CD8-positive, alpha-beta memory T cell (primary cell): ENCODE results near the gene MOB3B. TPM values are rescaled to one million over a fixed set of nuclear protein-coding genes. Genes with fewer than 3 reads are reported as not detected.
"Not testable (repeated sequence)": the region's sequence is repeated elsewhere in the genome, so short reads cannot be mapped to it uniquely, and the experiment has no call there.

Experiments used
- CTCF ChIA-PET: fragments of 350-600 bp; sonication (Branson Sonifier 250); formaldehyde crosslinking; loops from one replicate; lab custom pipeline; 2021; ENCODE audit warnings: antibody characterized with exemption; lab: Charles Lee
- POLR2A ChIA-PET: fragments of 350-600 bp; sonication (Branson Sonifier 250); formaldehyde crosslinking; loops from one replicate; lab custom pipeline; 2021; ENCODE audit warnings: antibody characterized with exemption; lab: Charles Lee
- DNase-seq, 5 donors: peaks; one replicate each; pipeline versions ENCODE4 v3.0.0 to v3.0.0-alpha.2; 2020 to 2022; ENCODE audit warnings: mixed read lengths in 1 of 5
- H3K27ac ChIP-seq: one replicate; pipeline ENCODE4 v1.7.0; 2013; ENCODE audit warnings: low read depth, mild to moderate bottlenecking, low read length, moderate library complexity
- H3K27me3 ChIP-seq: 2 replicates; pipeline ENCODE4 v1.7.0; 2013; ENCODE audit warnings: low read length, mild to moderate bottlenecking; ENCODE audit not compliant: insufficient read depth, poor library complexity, severe bottlenecking
- H3K36me3 ChIP-seq: 2 replicates; pipeline ENCODE4 v1.7.0; 2013; ENCODE audit warnings: mild to moderate bottlenecking, low read length, moderate library complexity; ENCODE audit not compliant: insufficient read depth
- H3K4me1 ChIP-seq: 2 replicates; pipeline ENCODE4 v1.7.0; 2013; ENCODE audit warnings: mild to moderate bottlenecking, low read length, moderate library complexity; ENCODE audit not compliant: insufficient read depth
- H3K4me3 ChIP-seq: 2 replicates; pipeline ENCODE4 v1.7.0; 2013; ENCODE audit warnings: mild to moderate bottlenecking, low read length
- H3K9me3 ChIP-seq: 2 replicates; pipeline ENCODE4 v1.7.0; 2013; ENCODE audit warnings: mild to moderate bottlenecking, low read length
- H3K27ac Mint-ChIP-seq, 8 donors: one replicate each; pipeline ENCODE4 v1.8.0; 2020 to 2021; ENCODE audit warnings: mixed read lengths in 8 of 8, mild to moderate bottlenecking in 6 of 8, inconsistent platforms in 3 of 8, moderate library complexity in 3 of 8
- H3K27me3 Mint-ChIP-seq, 2 donors: one replicate each; pipeline ENCODE4 v1.8.0; 2020 to 2021; ENCODE audit warnings: mixed read lengths in 2 of 2, mild to moderate bottlenecking in 1 of 2, moderate library complexity in 1 of 2
- H3K36me3 Mint-ChIP-seq, 3 donors: one replicate each; pipeline ENCODE4 v1.8.0; 2020 to 2021; ENCODE audit warnings: mixed read lengths in 3 of 3, inconsistent platforms in 1 of 3, mild to moderate bottlenecking in 1 of 3
- H3K4me1 Mint-ChIP-seq, 3 donors: one replicate each; pipeline ENCODE4 v1.8.0; 2020 to 2021; ENCODE audit warnings: mixed read lengths in 3 of 3, inconsistent platforms in 1 of 3, mild to moderate bottlenecking in 1 of 3
- H3K4me3 Mint-ChIP-seq, 7 donors: one replicate each; pipeline ENCODE4 v1.8.0; 2020 to 2021; ENCODE audit warnings: mixed read lengths in 7 of 7, mild to moderate bottlenecking in 6 of 7, moderate library complexity in 4 of 7, inconsistent platforms in 2 of 7
- H3K9me3 Mint-ChIP-seq, 5 donors: one replicate each; pipeline ENCODE4 v1.8.0; 2020 to 2022; ENCODE audit warnings: mixed read lengths in 5 of 5, mild to moderate bottlenecking in 3 of 5, moderate library complexity in 2 of 5, inconsistent platforms in 1 of 5
- polyA plus RNA-seq: library from polyadenylated mRNA; unstranded; fragments of 300-500 nt; fragmentation: Illumina TruSeq; gene quantifications from one replicate; pipeline ENCODE4 v1.2.3, GENCODE V29; 2021
- total RNA-seq, 2 experiments: library from RNA; stranded (reverse); gene quantifications; one replicate each; pipeline ENCODE4 v1.2.3, GENCODE V29; 2021

MOB3B gene
- total and polyA plus RNA-seq, 3 experiments from 2014 or later: 0.07 to 0.29 (median 0.20) TPM

- Mint-ChIP-seq H3K36me3 (no peaks in the 10 kb centered on the region), H3K27me3 (no peaks in the 10 kb centered on the region), H3K4me1 (no peaks in the 10 kb centered on the region), H3K27ac (no peak overlapping the region), H3K9me3 (peaks cover 0 to 12% (median 0%) of the 10 kb centered on the region in 5 donors), H3K4me3 (no peak overlapping the region)
- no peak overlapping the region for H3K4me3 ChIP-seq
- H3K36me3 ChIP-seq: no peaks in the 10 kb centered on the region
- no peak overlapping the region for H3K27ac ChIP-seq
- ChIA-PET CTCF (no interaction called here), POLR2A (no interaction called here)
- no peak for DNase-seq
- H3K4me1 ChIP-seq: no peaks in the 10 kb centered on the region
- no peaks in the 10 kb centered on the region for H3K9me3 ChIP-seq
- no peaks in the 10 kb centered on the region for H3K27me3 ChIP-seq
Observed at GRCh38 chr9:27421577-27421976, 108.0 kb downstream of the MOB3B start.

- POLR2A ChIA-PET, H3K4me3 Mint-ChIP-seq, DNase-seq, H3K4me1 ChIP-seq, H3K27ac ChIP-seq, H3K4me3 ChIP-seq, H3K27me3 ChIP-seq, H3K4me1 Mint-ChIP-seq, H3K9me3 ChIP-seq, H3K36me3 Mint-ChIP-seq, H3K27me3 Mint-ChIP-seq, CTCF ChIA-PET, H3K36me3 ChIP-seq, H3K27ac Mint-ChIP-seq: not testable (repeated sequence)
- peaks cover 0 to 12% (median 0%) of the 10 kb centered on the region in 5 donors for H3K9me3 Mint-ChIP-seq
Observed at GRCh38 chr9:27419558-27419957, 110.1 kb downstream of the MOB3B start.

GRCh38 chr9:27414220-27414761, 115.3 kb downstream of the MOB3B start:
- no peak overlapping the region for H3K27ac ChIP-seq
- H3K4me1 ChIP-seq: no peaks in the 10 kb centered on the region
- H3K36me3 ChIP-seq: no peaks in the 10 kb centered on the region
- Mint-ChIP-seq H3K9me3 (peaks cover 0 to 11% (median 0%) of the 10 kb centered on the region in 5 donors), H3K4me1 (no peaks in the 10 kb centered on the region), H3K4me3 (no peak overlapping the region), H3K27me3 (peaks cover 0 to 19% of the 10 kb centered on the region in 2 donors), H3K36me3 (peaks cover 0 to 4% (median 0%) of the 10 kb centered on the region in 3 donors), H3K27ac (no peak overlapping the region)
- H3K27me3 ChIP-seq: no peaks in the 10 kb centered on the region
- no peak for DNase-seq
- H3K4me3 ChIP-seq: no peak overlapping the region
- POLR2A ChIA-PET: no interaction called here
- CTCF ChIA-PET: no interaction called here
- no peaks in the 10 kb centered on the region for H3K9me3 ChIP-seq

GRCh38 chr9:27413511-27414219, 115.9 kb downstream of the MOB3B start:
- CTCF ChIA-PET: no interaction called here
- no peak overlapping the region for H3K27ac Mint-ChIP-seq
- H3K27me3 ChIP-seq: no peaks in the 10 kb centered on the region
- H3K9me3 Mint-ChIP-seq: peaks cover 0 to 11% (median 0%) of the 10 kb centered on the region in 5 donors
- DNase-seq: no peak
- no peaks in the 10 kb centered on the region for H3K4me1 Mint-ChIP-seq
- H3K36me3 Mint-ChIP-seq: peaks cover 0 to 4% (median 0%) of the 10 kb centered on the region in 3 donors
- POLR2A ChIA-PET: no interaction called here
- H3K27me3 Mint-ChIP-seq: peaks cover 1 to 19% of the 10 kb centered on the region in 2 donors
- no peak overlapping the region for H3K4me3 Mint-ChIP-seq
- no peak overlapping the region for H3K4me3 ChIP-seq
- H3K4me1 ChIP-seq: no peaks in the 10 kb centered on the region
- H3K9me3 ChIP-seq: no peaks in the 10 kb centered on the region
- H3K27ac ChIP-seq: no peak overlapping the region
- no peaks in the 10 kb centered on the region for H3K36me3 ChIP-seq

- H3K36me3 Mint-ChIP-seq: peaks cover 0 to 4% (median 0%) of the 10 kb centered on the region in 3 donors
Observed at GRCh38 chr9:27412963-27413362, 116.7 kb downstream of the MOB3B start.

GRCh38 chr9:27412081-27412480, 117.5 kb downstream of the MOB3B start:
- Histone ChIP-seq H3K9me3 (no peaks in the 10 kb centered on the region), H3K4me3 (no peak overlapping the region), H3K27me3 (no peaks in the 10 kb centered on the region), H3K36me3 (no peaks in the 10 kb centered on the region), H3K27ac (no peak overlapping the region), H3K4me1 (no peaks in the 10 kb centered on the region)
- DNase-seq: no peak
- ChIA-PET POLR2A (no interaction called here), CTCF (interaction anchor here (0.7 kb wide), 1 partner anchor 9 kb away, joined by 3 read pairs; no protein-coding TSS in a partner anchor)
- Mint-ChIP-seq H3K9me3 (peaks cover 0 to 3% (median 0%) of the 10 kb centered on the region in 5 donors), H3K36me3 (peaks cover 0 to 4% (median 0%) of the 10 kb centered on the region in 3 donors), H3K4me3 (no peak overlapping the region), H3K4me1 (no peaks in the 10 kb centered on the region), H3K27me3 (peaks cover 2 to 19% of the 10 kb centered on the region in 2 donors), H3K27ac (no peak overlapping the region)

More at GRCh38 chr9:27412963-27413362, 116.7 kb downstream of the MOB3B start:
- Mint-ChIP-seq H3K27me3 (peaks cover 2 to 19% of the 10 kb centered on the region in 2 donors), H3K27ac (no peak overlapping the region), H3K9me3 (peaks cover 0 to 8% (median 0%) of the 10 kb centered on the region in 5 donors), H3K4me1 (no peaks in the 10 kb centered on the region), H3K4me3 (no peak overlapping the region)
- no peaks in the 10 kb centered on the region for H3K4me1 ChIP-seq
- H3K4me3 ChIP-seq: no peak overlapping the region
- no peaks in the 10 kb centered on the region for H3K36me3 ChIP-seq
- POLR2A ChIA-PET: no interaction called here
- H3K9me3 ChIP-seq: no peaks in the 10 kb centered on the region
- H3K27me3 ChIP-seq: no peaks in the 10 kb centered on the region
- CTCF ChIA-PET: no interaction called here
- H3K27ac ChIP-seq: no peak overlapping the region
- DNase-seq: no peak

DNA sequence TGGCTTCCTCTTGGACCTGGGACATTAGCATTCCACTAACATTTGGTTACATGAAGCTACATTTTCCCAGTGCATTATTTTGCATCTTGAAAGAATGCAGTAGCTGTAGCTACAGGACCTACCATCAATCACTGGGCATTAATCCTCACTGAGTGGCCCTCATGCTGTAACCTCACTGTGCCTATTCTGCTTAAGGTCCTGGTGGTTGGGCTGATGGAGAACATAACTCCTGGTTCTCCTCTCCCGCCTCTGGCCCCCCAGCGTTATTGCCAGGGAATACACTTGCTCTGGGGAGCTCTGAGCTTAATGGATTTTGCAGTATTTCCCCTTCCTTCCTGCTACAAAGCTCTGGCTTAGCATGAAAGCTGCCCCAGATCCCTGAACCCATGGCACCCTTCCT, 121.1 kb downstream of the MOB3B start:
- H3K9me3 ChIP-seq: no peaks in the 10 kb centered on the region
- no peak for DNase-seq
- Mint-ChIP-seq H3K36me3 (peaks cover 0 to 10% (median 0%) of the 10 kb centered on the region in 3 donors), H3K27ac (no peak overlapping the region), H3K4me3 (no peak overlapping the region), H3K9me3 (peaks cover 0 to 3% (median 0%) of the 10 kb centered on the region in 5 donors), H3K4me1 (no peaks in the 10 kb centered on the region), H3K27me3 (peaks cover 2 to 11% of the 10 kb centered on the region in 2 donors)
- no peaks in the 10 kb centered on the region for H3K36me3 ChIP-seq
- POLR2A ChIA-PET: no interaction called here
- no peak overlapping the region for H3K27ac ChIP-seq
- no peak overlapping the region for H3K4me3 ChIP-seq
- CTCF ChIA-PET: no interaction called here
- no peaks in the 10 kb centered on the region for H3K27me3 ChIP-seq
- no peaks in the 10 kb centered on the region for H3K4me1 ChIP-seq

DNA sequence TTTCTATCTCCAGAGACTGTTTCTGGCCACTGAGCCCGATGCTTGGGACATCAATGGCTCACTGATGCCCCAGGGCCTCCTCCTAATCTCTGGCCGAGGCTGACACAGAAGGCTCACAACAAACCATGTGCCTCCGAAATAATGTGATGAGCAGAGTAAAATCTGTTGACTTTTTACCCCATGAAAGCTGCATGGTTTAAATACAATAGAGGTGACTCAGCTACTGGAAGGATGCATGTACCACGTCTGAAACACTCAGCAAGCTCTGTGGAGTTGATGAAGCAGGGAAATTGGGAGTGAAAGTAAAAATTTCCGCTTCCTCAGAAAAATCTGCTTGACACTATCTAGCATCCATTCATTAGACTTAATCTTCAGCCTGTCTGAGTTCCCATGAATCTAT, 121.6 kb downstream of the MOB3B start:
- Mint-ChIP-seq H3K27ac (no peak overlapping the region), H3K27me3 (peaks cover 2 to 9% of the 10 kb centered on the region in 2 donors), H3K36me3 (peaks cover 0 to 7% (median 0%) of the 10 kb centered on the region in 3 donors), H3K4me3 (no peak overlapping the region), H3K4me1 (no peaks in the 10 kb centered on the region), H3K9me3 (peaks cover 0 to 3% (median 0%) of the 10 kb centered on the region in 5 donors)
- CTCF ChIA-PET: no interaction called here
- POLR2A ChIA-PET: no interaction called here
- Histone ChIP-seq H3K27me3 (no peaks in the 10 kb centered on the region), H3K4me3 (no peak overlapping the region), H3K36me3 (no peaks in the 10 kb centered on the region), H3K9me3 (no peaks in the 10 kb centered on the region), H3K4me1 (no peaks in the 10 kb centered on the region), H3K27ac (no peak overlapping the region)
- no peak for DNase-seq
